GM19324 (cell line): ENCODE measurements around the gene PRRG4.
"Not testable (repeated sequence)": the region's sequence is repeated elsewhere in the genome, so short reads cannot be mapped to it uniquely, and the experiment has no call there.

Experiments
- ATAC-seq: cut with Tn5 transposase; IDR thresholded peaks from one replicate; pipeline ENCODE4 v1.9.1; 2021; ENCODE audit warnings: mild to moderate bottlenecking, moderate library complexity; ENCODE audit not compliant: unreplicated experiment, low FRiP score

PRRG4 gene

GRCh38 chr11:32883421-32883820 lies 53.7 kb downstream of the PRRG4 start:
- ATAC-seq = no peak

DNA sequence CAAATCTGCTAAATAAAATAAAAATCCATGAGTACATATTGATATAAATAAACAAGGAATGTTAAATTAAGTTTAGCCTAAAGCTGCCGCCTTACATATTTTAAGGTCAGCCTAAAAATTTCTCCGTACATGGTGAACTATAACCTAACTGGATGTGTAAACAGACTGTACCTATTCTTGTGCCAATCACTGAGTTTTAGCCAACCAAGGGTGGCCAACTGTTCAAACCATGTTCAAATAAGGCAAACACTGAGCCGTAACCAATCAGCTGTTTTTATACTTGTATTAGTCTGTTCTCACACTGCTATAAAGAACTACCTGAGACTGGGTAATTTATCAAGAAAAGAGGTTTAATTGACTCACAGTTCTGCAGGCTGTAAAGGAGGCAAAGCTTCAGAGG lies 54.3 kb downstream of the PRRG4 start:
- ATAC-seq = no peak

- no peak for ATAC-seq
Measured at GRCh38 chr11:32884770-32885384, 55.1 kb downstream of the PRRG4 start.

GRCh38 chr11:32885556-32885955 lies 55.8 kb downstream of the PRRG4 start:
- no peak for ATAC-seq

GRCh38 chr11:32886180-32886579 lies 56.5 kb downstream of the PRRG4 start:
- no peak for ATAC-seq

DNA sequence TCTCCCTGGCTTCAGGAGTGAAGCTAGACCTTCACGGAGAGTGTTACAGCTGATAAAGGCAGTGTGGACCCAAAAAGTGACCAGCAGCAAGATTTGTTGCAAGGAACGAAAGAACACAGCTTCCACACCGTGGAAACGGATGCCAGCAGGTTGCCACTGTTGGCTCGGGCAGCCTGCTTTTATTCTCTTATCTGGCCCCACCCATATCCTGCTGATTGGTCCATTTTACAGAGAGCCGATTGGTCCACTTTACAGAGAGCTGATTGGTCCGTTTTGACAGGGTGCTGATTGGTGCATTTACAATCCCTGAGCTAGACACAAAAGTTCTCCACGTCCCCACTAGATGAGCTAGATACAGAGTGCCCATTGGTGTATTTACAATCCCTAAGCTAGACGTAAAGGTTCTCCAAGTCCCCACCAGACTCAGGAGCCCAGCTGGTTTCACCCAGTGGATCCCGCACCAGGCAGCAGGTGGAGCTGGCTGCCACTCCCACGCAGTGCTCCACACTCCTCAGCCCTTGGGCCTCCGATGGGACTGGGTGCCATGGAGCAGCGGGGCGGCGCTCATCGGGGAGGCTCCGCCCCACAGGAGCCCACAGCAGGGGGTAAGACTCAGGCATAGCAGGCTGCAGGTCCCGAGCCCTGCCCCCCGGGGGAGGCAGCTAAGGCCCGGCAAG lies 58.1 kb downstream of the PRRG4 start:
- ATAC-seq = not testable (repeated sequence)

DNA sequence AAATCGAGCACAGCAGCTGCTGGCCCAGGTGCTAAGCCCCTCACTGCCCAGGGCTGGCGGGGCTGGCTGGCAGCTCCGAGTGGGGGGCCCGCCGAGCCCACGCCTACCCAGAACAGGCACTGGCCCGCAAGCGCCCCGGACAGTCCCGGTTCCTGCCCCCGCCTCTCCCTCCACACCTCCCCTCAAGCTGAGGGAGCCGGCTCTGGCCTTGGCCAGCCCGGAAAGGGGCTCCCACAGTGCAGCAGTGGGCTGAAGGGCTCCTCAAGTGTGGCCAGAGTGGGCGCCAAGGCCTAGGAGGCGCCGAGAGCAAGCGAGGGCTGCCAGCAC lies 58.6 kb downstream of the PRRG4 start:
- ATAC-seq = not testable (repeated sequence)

DNA sequence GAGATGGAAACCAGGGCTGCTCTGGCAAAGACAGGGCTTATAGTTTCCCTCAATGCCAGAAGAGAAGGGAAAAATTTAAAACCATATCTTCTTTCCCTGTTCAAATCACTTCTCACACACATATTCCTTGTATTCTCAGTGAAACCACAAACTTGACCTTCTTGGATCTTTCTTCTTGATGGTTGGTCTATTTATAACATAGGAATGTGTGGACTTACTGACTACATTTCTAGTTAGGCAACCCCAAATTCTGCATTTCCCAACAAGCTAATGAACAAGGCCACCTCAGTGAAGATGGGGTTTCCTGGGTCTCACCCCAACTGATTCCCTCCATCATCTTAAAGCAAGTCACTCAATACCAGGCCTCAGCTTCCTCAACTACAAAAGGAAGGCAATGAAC lies 59.1 kb downstream of the PRRG4 start:
- no peak for ATAC-seq

GRCh38 chr11:32890843-32891656 lies 61.3 kb downstream of the PRRG4 start:
- ATAC-seq = no peak

DNA sequence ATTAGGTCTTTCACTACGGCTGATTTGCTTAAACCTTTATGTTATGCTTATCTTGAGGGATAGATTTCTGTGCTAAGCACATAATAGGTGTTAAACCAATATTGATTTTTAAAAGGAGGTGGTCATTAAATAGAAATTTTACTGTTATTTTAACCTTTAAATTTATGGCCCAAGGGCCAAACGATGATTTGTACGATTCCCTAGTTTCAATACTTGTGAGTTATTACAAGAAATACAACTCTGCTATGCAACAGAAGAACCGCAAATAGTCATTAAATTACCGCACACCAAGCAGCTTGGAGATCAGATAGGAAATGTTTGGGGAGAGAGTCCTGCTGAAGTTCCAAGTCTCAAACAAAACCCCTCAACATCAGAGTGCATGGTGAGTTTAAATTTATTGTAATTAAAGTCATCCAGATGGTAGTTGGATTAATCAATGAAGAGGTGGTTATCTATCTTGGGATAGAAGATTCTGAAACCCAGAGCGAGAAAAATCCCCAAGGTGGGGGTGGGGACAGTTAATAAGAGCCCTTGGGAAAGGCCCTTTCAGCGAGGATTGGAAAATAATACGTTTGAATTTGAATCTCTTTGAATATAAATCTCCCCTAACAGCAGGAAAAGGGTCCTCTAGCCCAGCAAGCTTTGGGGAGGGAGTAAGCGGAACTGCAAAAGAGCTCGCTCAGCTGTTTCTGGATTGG lies 62.1 kb downstream of the PRRG4 start:
- ATAC-seq = no peak

DNA sequence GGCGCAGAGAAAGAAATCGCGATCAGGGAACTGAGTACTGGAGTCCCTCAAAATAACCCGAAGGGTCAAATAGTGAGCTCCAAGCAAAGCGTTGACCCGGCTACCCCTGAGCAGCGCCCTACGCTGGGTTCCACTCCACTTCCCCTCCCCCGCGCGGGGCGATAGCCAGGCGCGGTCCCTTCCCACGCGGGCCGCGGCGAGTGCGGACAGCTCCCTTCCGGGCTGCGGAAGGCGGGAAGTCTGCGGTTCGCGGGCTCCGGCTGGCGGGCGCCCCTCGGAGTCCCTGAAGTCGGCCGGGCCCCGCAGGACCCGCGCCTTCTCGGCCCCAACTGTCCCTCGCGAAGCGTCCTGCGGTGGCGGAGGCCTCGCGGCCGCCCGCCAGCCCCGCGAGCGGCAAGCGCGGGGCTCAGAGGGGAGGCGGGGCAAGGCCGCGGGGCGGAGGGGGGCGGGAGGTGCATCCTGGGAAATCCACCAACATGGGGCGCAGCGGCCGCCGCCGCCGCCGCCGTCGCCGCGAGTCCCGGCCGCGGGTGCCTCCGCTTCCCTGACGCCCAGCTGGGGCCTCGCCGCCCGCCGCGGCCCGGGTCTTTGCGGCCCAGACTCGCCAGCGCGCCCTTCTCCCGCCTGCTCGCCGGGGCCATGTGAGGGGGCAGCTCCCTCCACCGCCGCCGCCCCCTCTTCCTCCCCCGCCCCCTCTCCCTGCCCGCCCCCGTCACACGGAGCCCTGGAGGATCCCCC lies 62.8 kb downstream of the PRRG4 start, which contains the start of gene QSER1:
TSS of gene QSER1 (plus strand) at position 457 of the 738 bp plus-strand sequence. CDS start 315 bp downstream, outside the sequence.
- peak; percentile 76 for ATAC-seq

GRCh38 chr11:32893093-32893342 lies 63.3 kb downstream of the PRRG4 start:
- no peak for ATAC-seq

- peak; percentile 33 for ATAC-seq
Measured at GRCh38 chr11:32893343-32894148, 63.8 kb downstream of the PRRG4 start.

GRCh38 chr11:32894149-32894827 lies 64.6 kb downstream of the PRRG4 start:
- ATAC-seq = no peak

DNA sequence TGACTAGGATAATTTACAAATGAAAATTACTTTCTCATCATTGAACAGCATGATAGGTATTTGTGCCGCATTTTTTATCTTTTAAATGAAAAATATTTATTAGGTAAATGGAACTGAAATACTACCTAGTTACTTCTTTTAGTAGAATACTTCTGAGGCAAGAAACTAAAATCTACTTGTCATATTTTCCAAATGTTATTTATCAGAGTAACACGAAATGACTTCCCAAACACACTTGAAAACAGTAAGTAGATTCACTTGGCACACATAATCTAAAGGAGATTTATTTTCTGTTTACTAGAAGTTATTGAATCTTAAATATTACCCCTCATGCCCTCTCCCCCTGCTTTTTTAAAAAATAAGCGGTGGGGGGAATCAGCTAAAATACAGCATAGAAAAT lies 65.2 kb downstream of the PRRG4 start:
- ATAC-seq = no peak

DNA sequence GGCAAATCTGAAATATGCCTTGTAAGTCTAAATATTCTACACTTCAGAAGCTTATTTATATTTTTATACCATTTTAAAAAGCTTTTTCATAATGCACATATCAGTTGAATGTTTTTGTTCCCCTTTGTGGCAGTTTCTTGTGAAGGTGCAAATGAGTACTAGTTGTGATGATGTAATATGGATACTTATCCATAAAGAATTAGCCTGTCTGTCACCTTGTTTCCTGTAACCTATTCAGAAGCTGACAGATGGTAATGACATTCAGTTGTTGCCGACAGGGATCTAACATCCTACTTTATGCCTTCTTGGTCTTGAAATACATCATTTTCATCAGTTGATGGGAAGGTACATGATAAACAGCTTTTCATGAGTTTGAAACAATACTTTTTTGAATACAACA lies 65.7 kb downstream of the PRRG4 start:
- ATAC-seq = no peak

- no peak for ATAC-seq
Measured at GRCh38 chr11:32897103-32897502, 67.4 kb downstream of the PRRG4 start.

DNA sequence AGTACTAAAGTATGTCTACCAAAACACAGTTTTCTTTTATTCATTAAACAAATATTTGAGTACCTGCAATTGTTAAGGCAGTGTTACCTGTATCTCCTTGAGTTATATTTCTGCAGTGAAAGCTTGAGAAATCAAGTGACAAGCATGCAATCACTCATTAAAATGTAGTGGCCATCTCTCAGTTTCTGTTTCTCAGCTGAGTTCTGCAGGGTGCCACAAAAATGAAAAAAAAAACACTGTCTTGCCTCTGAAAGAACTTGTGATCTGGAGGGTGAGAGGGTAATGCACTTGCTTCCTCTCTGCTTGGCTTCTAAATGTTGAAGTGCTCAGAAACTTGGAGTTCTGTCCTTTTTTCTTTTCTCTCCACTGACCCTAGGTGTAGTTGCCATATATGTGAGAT lies 69.7 kb downstream of the PRRG4 start:
- ATAC-seq = peak; percentile 77

GRCh38 chr11:32902089-32902665 lies 72.5 kb downstream of the PRRG4 start:
- ATAC-seq = no peak
